Activated CD4-positive, alpha-beta T cell treated with anti-CD3 and anti-CD28 coated beads, Interleukin-10, Interleukin-2, amounts not matched to agents 100 ng/mL and 50 ng/mL, durations not matched to agents 16 hours and 8 hours (primary cell): ENCODE results near the gene MLYCD.
A peak's percentile ranks its signal among the peaks of the same experiment; 100 is the strongest.
"Not testable (repeated sequence)": the region's sequence is repeated elsewhere in the genome, so short reads cannot be mapped to it uniquely, and the experiment has no call there.

Experiments used
- DNase-seq: peaks from one replicate; pipeline ENCODE4 v3.0.0-alpha.2; 2020

The MLYCD gene

GRCh38 chr16:83942074-83942473 is 43.2 kb downstream of the MLYCD start:
- DNase-seq, result no peak

- no peak for DNase-seq
These were observed 44.0 kb downstream of the MLYCD start for GRCh38 chr16:83942815-83943515.

- DNase-seq, result no peak
These were observed 44.7 kb downstream of the MLYCD start for GRCh38 chr16:83943516-83944050.

GRCh38 chr16:83945587-83945986 is 46.7 kb downstream of the MLYCD start:
- DNase-seq, result no peak

GRCh38 chr16:83946154-83946780 is 47.4 kb downstream of the MLYCD start:
- no peak for DNase-seq

- no peak for DNase-seq
These were observed 48.1 kb downstream of the MLYCD start for GRCh38 chr16:83946781-83947566.

- no peak for DNase-seq
These were observed 48.8 kb downstream of the MLYCD start for GRCh38 chr16:83947642-83948234.

GRCh38 chr16:83948914-83949723 is 50.2 kb downstream of the MLYCD start:
- DNase-seq, result no peak

GRCh38 chr16:83949724-83950001 is 50.7 kb downstream of the MLYCD start:
- no peak for DNase-seq

GRCh38 chr16:83950862-83951399 is 52.0 kb downstream of the MLYCD start:
- not testable (repeated sequence) for DNase-seq

- no peak for DNase-seq
These were observed 52.6 kb downstream of the MLYCD start for GRCh38 chr16:83951544-83951943.

GRCh38 chr16:83952587-83952939 is 53.6 kb downstream of the MLYCD start:
- no peak for DNase-seq

GRCh38 chr16:83952940-83953795 is 54.3 kb downstream of the MLYCD start, which contains the start of gene OSGIN1:
Gene OSGIN1, plus strand, starts transcription at chr16:83953240. Its CDS starts 4,432 bp downstream, at chr16:83957672.
- peak; percentile 88 for DNase-seq

- DNase-seq, result peak; percentile 55
These were observed 55.1 kb downstream of the MLYCD start for GRCh38 chr16:83953796-83954576.

GRCh38 chr16:83954577-83955016 is 55.7 kb downstream of the MLYCD start:
- DNase-seq, result no peak

GRCh38 chr16:83955218-83956130 is 56.6 kb downstream of the MLYCD start:
- DNase-seq, result no peak

- DNase-seq, result peak; percentile 83
These were observed 57.7 kb downstream of the MLYCD start for GRCh38 chr16:83956336-83957289.

- no peak for DNase-seq
These were observed 58.5 kb downstream of the MLYCD start for GRCh38 chr16:83957296-83957855.
